ENCODE measurements around the gene MRPS22.
A peak's percentile ranks its signal among the peaks of the same experiment; 100 is the strongest.
"Not testable (repeated sequence)": the region's sequence is repeated elsewhere in the genome, so short reads cannot be mapped to it uniquely, and the experiment has no call there.

MRPS22 gene

GRCh38 chr3:139340784-139341183, 3.0 kb upstream of the MRPS22 start:
- no peak for DNase-seq

GRCh38 chr3:139342054-139342453, 1.8 kb upstream of the MRPS22 start:
- DNase-seq = no peak

DNA sequence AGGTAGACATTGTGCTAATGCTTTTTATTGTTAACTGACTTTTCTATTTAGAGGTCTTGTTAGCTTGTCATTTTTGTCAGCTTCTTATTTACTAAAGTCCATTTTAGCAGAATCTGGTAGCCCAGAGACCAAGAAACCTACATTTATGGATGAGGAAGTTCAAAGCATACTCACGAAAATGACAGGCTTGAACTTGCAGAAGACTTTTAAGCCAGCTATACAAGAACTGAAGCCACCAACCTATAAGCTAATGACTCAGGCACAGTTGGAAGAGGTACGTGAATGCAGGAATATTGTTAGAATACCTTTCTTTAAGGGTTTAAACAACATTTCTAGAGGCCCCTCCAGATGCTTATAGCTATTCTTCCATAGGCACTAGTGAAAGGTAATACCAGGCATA, 3.0 kb downstream of the MRPS22 start:
- DNase-seq = no peak

- DNase-seq = peak; percentile 31
Observed at GRCh38 chr3:139353920-139354556, 10.2 kb downstream of the MRPS22 start.

DNA sequence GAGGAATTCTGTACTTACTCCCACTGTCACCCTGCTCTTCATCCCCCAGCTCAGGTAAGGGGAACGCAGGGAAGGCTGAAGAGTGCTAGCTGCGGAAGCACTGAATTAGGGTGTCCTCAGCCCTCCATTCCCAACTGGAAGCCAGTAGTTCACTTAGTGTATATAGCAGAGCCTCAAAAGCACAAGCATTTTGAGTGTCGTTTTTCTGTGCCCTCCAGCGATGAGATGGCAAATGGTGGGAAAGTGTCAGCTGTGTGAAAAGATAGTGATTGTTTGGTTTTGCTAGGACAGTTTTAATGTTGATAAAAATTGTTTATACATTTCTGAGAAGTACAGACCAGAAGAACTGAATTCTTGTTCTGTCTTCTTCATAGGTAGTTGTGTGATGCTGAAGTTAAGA, 10.8 kb downstream of the MRPS22 start:
- no peak for DNase-seq

- DNase-seq = no peak
Observed at GRCh38 chr3:139355476-139355875, 11.7 kb downstream of the MRPS22 start.

DNA sequence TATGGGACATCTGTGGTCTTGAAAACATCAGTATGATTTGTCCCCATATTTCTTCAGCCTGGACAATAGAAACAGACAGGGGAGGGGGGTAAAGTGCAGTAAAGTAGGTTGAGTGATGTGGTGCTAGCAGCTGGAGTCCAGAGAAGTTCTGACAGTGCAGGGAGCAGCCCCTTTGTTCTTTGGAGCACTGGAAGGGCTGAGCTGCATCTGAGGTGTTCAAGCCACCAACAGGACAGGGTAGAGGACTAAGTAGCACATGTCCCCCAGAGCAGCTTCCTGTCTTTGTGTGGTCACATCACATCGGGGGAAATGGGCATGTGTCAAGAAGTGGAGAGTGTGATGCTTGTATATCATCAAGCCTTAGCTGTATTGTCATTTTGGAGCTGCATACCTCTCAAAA, 12.1 kb downstream of the MRPS22 start:
- DNase-seq = no peak

GRCh38 chr3:139357899-139358298, 14.1 kb downstream of the MRPS22 start:
- DNase-seq = no peak

DNA sequence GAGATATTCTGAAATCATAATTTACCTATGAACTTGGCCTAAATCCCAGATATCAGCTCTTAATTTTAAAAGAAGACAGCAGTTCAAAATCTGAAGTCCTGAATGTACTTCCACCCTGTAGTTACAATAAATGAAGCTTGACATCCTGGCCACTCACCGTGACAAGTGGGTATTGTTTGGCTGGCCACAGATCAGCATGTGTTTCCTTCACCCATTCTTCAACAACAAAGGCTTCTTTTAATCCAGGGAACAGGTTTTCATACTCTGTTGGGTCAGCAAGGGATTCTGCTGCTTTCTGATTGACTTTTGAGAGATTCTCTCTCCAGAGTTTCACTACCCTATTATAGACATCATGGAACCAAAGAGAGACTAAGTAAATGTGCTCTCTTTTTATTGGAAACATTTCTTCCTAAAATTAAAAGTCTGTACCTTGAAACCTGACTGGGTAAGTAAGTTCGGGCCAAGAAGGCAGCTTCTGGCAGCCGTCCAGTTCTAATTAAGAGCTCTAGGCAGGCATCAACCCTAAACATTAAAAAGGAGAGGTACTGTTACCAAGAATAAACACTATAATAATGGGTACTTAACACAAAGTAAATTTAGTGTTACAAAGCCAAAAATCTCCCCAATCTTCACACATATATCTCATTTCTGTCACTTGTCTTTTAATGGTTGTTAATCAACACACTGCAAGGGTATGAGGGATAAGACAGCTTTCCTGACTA, 15.2 kb downstream of the MRPS22 start:
- no peak for DNase-seq

GRCh38 chr3:139361276-139361675, 17.5 kb downstream of the MRPS22 start:
- no peak for DNase-seq

DNA sequence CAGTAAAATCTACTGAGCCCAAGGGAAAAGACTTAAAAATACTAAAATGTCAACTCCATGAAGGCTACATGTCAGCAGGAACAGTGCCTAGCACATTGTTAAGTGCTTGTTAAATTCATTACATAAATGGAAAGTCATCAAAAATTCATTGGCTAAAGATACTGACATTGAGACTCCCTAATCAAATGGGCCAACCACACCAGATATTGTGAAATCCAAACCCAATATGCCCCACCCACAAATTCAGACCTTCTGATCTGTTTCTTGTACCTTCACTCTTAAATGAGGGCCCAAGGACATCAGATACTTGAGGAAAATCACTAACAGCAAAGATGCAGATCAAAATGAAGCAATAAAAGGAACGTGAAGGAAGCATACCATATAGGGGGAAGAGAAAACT, 20.7 kb downstream of the MRPS22 start:
- no peak for DNase-seq

GRCh38 chr3:139374099-139374498, 30.3 kb downstream of the MRPS22 start:
- no peak for DNase-seq

DNA sequence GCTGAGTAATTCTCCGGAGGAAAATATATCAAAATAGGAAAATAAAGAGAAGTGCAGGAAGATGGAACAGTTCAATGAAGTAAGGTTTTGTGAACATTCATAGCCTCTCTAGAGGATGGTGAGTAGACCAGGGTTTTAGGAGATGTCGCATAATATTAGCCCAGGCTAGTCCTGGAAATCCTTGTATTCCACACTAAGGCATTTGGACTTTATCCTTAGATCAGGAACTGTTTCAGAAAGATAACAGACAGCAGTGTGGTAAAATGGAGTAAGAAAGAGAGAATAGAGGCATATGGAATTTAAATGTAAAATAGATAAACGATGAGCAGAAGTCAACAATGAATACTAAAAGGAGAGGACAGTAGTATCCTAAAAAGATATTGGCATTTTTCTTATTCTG, 33.6 kb downstream of the MRPS22 start:
- no peak for DNase-seq

DNA sequence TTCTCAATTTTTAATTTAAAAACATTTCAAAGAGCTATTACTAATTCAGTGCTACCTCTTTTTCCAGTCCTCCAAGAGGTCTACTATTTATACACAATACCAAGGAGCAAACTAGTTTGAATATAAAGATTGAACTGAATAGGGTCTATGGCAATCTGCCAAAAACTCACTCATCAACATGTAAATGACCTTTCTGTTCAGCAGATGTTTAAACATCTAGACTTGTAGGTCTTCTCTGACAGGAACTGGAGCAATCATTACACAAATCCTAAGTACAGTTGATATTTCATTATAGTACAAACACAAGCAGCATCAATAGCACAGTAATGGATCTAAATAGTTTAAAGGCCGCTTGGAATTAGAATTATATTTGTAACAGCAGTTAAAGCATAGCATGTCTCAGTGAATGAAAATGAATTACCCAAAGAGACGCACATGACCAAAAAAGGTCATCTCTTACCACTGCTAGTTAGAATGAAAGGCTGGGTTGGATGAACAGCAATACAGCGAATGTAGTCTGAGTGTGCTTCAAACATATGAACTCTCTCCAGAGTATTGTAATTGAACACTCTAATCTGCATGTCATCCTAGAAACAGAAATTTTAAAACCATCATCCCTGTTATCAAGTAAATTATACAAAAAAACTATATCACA, 34.9 kb downstream of the MRPS22 start:
- no peak for DNase-seq

- DNase-seq = no peak
Observed at GRCh38 chr3:139380575-139380974, 36.8 kb downstream of the MRPS22 start.

DNA sequence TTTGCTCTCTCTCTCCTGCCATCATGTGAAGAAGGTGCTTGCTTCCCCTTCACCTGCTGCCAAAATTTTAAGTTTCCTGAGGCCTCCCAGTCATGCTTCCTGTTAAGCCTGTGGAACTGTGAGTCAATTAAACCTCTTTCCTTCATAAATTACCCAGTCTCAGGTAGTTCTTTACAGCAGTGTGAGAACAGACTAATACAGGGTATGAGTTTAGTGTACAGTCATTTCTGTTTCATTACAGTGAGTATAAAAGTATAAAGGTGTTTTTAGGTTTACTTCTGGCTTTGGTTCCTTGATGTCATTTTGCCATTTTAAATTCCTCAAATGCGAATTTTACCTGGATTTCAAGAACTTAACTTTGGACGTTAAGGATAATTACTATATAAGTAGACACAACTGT, 38.5 kb downstream of the MRPS22 start:
- DNase-seq = not testable (repeated sequence)

DNA sequence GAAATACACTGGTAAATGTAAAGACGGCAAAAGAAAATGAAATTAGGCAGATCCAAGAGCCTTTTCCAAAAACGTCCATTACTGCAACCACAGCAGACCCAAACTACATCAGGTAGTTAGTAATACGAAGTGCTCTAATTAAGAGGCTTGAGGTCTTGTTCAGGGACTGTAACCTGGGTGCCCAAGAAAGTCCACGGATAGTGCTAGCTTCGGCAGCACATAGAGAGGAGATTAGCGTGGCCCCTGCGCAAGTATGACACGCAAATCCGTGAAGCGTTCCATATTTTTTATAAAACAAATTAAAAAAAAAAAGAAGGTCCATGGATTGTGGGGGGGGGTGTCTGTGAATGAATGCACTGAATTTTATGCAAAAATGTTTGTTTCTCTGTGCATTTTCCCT, 44.3 kb downstream of the MRPS22 start:
- DNase-seq = no peak

- no peak for DNase-seq
Observed at GRCh38 chr3:139388821-139389551, 45.2 kb downstream of the MRPS22 start.

DNA sequence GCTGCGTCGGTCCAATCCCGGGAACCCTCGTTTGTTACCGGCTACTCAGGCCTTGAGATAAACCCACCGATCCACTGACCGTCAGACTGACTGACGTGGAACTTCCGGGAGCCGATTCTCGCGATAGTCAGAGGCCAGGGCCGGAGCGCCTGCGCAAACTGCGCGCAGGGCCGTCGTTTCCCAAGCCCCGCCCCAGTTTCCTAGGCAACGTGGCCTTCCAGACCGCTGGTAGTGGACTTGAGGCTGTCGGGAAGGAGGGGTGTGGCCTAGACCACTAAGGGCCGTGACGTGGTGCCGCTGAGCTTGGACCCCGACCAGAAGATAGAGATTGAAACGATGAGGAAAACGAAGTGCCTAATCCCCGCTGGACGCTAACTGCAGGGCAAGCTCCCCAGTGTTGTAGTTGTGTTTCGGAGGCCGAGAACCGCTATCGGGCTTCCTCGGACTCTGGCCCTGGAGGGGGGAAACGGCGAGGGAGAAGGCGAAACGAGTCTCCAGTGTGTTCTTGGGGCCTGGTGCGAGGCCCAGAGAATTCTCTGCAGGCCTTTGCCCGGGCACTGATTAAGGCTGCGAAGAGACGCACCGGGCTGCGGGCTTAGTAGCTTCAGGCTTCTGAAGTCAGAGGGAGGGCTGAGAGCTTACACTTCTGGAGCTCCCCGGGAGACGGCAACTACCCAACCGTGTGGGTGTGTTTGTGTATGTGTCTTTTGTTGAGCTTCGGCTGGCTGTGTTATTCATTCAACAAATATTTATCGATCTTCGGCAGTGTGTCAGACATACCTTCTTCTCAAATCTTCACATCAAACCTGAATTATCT, 45.9 kb downstream of the MRPS22 start, which contains the start of gene COPB2:
TSS of gene COPB2 (minus strand) at position 96 of the 817 bp plus-strand sequence. CDS start 97 bp downstream, outside the sequence.
- peak; percentile 100 for DNase-seq

DNA sequence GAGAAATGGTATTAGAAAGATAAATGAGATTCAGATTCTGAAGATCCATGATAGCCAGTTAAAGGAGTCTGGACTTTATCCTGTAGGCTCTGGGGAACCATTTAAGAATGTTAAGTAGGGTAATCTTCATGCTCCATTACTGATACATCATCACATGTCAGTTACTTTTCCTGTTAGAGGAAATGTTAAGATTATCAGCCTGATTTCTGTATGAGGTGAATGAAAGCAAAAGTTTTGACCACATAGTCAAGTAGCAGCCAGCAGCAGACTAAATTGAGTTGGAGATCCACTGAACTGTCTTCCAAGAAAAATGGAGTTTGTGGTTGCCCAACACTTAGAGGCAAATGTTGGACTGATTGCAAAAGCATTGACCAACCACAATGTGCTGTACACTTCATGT, 50.3 kb downstream of the MRPS22 start:
- DNase-seq = no peak

GRCh38 chr3:139396707-139397106, 52.9 kb downstream of the MRPS22 start:
- no peak for DNase-seq

GRCh38 chr3:139401155-139401554, 57.3 kb downstream of the MRPS22 start:
- DNase-seq = not testable (repeated sequence)
